Esophagus muscularis mucosa (tissue), 4 donors: ENCODE data around the gene RIPPLY1. TPM values are rescaled to one million over a fixed set of nuclear protein-coding genes. Genes with fewer than 3 reads are reported as not detected.

Experiments
- DNase-seq: peaks from one replicate; pipeline ENCODE4 v3.0.0-alpha.2; 2017; ENCODE audit errors: extremely low spot score
- H3K27ac ChIP-seq, 4 donors: fragments of 200-600 bp; sonication (generic); replicated peaks in 1 of 4; 1 replicate in 3 of 4; 2 replicates in 1 of 4; pipeline ENCODE4 v1.5.1; 2016 to 2019; ENCODE audit warnings: mild to moderate bottlenecking in 1 of 4
- H3K27me3 ChIP-seq, 4 donors: fragments of 200-600 bp; sonication (generic); one replicate each; pipeline versions ENCODE4 v1.5.1 to v1.6.0; 2016 to 2019
- H3K36me3 ChIP-seq, 4 donors: fragments of 200-600 bp; sonication (generic); one replicate each; pipeline ENCODE4 v1.5.1; 2016 to 2019
- H3K4me1 ChIP-seq, 4 donors: fragments of 200-600 bp; sonication (generic); one replicate each; pipeline ENCODE4 v1.5.1; 2016 to 2019
- H3K4me3 ChIP-seq, 4 donors: fragments of 200-600 bp; sonication (generic); 1 replicate in 2 of 4; 2 replicates in 2 of 4; pipeline ENCODE4 v1.5.1; 2016 to 2019; ENCODE audit warnings: mild to moderate bottlenecking in 4 of 4, moderate library complexity in 1 of 4
- H3K9me3 ChIP-seq, 4 donors: fragments of 200-600 bp; sonication (generic); 1 replicate in 3 of 4; 2 replicates in 1 of 4; pipeline ENCODE4 v1.5.1; 2016 to 2019
- EP300 ChIP-seq: sonication (generic); formaldehyde crosslinking; IDR thresholded peaks from one replicate; pipeline ENCODE4 v1.6.1; 2017; ENCODE audit warnings: antibody characterized with exemption
- POLR2A ChIP-seq: fragments of 450-650 bp; IDR thresholded peaks from one replicate; pipeline ENCODE4 v1.6.1; 2017; ENCODE audit warnings: antibody characterized with exemption, moderate library complexity, mild to moderate bottlenecking, low read depth
- POLR2AphosphoS5 ChIP-seq, 2 donors: sonication (generic); formaldehyde crosslinking; IDR thresholded peaks; one replicate each; pipeline ENCODE4 v1.6.1; 2017; ENCODE audit warnings: antibody characterized with exemption in 2 of 2
- WGBS: methylation state at CpG from one replicate; pipeline ENCODE4 v1.1.5; 2018; 5-methylcytosine and 5-hydroxymethylcytosine counted together
- intact Hi-C: fragments of 100-400 bp; cut with DNase I; formaldehyde crosslinking; loops from one replicate; pipeline ENCODE4 v1.15.1; 2023
- total RNA-seq, 4 donors: library from RNA; depleted of rRNA; stranded (reverse); fragments of >200 nt; gene quantifications; one replicate each; pipeline versions ENCODE4 v1.1.0 to v1.2.1, GENCODE V29; 2016
- TF ChIP-seq, protein P1 (sequence below), 3 experiments: fragments of 200-600 bp in 2 of 3; fragments of 450-650 bp in 1 of 3; sonication (generic) in 2 of 3; IDR thresholded peaks; one replicate each; pipeline ENCODE4 v1.5.1; 2017 to 2019; ENCODE audit warnings: antibody characterized with exemption in 3 of 3, mild to moderate bottlenecking in 2 of 3, moderate library complexity in 1 of 3

RIPPLY1 gene
- total RNA-seq, 4 donors from 2014 or later, result not detected

DNA sequence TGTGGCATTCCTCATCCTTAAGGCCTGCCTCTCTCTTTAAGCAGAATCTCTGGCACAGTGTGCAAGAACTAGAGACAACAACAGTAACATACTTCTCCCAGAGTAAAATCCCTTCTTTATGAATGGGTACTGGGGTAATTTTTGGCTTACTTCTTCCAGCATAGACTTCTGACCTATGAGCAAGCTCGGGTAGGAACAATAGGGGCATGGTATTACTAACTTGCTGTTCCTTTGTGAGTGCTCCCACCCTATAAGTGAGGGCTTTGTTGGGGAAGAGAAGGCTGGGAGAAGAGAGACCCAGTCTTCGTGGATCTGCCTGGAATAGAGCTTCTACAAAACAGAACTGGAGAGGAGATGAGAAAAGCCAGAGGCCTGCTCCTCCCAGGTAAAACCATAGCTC lies 47.2 kb upstream of the RIPPLY1 start:
- DNase-seq, result no peak
- 60% methylated on average over 2 of the region's 2 CpGs for WGBS
- peaks cover 0 to 5% (median 0%) of the 10 kb centered on the region in 4 donors for H3K27me3 ChIP-seq
- intact Hi-C loops, result loop anchor here (5.0 kb wide), 1 partner anchor 58 kb away; no protein-coding TSS in a partner anchor
- no peaks in the 10 kb centered on the region for H3K4me1 ChIP-seq
- TF ChIP-seq POLR2AphosphoS5 (IDR thresholded peaks at IDR 0.05) (no peak), EP300 (no peak), POLR2A (no peak)
- TF ChIP-seq, protein P1, sequence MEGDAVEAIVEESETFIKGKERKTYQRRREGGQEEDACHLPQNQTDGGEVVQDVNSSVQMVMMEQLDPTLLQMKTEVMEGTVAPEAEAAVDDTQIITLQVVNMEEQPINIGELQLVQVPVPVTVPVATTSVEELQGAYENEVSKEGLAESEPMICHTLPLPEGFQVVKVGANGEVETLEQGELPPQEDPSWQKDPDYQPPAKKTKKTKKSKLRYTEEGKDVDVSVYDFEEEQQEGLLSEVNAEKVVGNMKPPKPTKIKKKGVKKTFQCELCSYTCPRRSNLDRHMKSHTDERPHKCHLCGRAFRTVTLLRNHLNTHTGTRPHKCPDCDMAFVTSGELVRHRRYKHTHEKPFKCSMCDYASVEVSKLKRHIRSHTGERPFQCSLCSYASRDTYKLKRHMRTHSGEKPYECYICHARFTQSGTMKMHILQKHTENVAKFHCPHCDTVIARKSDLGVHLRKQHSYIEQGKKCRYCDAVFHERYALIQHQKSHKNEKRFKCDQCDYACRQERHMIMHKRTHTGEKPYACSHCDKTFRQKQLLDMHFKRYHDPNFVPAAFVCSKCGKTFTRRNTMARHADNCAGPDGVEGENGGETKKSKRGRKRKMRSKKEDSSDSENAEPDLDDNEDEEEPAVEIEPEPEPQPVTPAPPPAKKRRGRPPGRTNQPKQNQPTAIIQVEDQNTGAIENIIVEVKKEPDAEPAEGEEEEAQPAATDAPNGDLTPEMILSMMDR (IDR thresholded peaks at IDR 0.05), result no peak
- peaks cover 0 to 6% (median 0%) of the 10 kb centered on the region in 4 donors for H3K36me3 ChIP-seq
- no peaks in the 10 kb centered on the region for H3K9me3 ChIP-seq
- no peak overlapping the region for H3K4me3 ChIP-seq
- H3K27ac ChIP-seq, result no peak overlapping the region

DNA sequence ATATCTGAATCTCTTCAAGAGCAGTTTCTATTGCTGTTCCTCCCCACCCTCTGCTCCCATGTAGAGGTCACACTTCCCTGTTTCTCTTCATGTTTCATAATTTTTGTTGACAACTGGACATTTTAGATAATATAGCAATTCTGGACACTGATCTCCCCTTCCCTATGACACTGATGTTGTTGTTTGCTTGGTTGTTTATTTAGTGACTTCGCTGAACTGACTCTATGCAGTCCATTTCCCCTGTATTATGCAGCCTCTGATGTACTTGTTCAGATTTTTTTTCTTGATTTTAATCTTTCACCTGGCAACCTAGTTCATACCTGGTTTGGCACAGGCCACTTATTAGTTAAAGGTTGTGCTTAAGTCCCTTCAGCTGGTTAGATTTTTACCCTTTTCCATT lies 46.2 kb upstream of the RIPPLY1 start:
- Histone ChIP-seq H3K9me3 (no peaks in the 10 kb centered on the region), H3K27me3 (peaks cover 0 to 5% (median 0%) of the 10 kb centered on the region in 4 donors), H3K36me3 (peaks cover 0 to 6% (median 0%) of the 10 kb centered on the region in 4 donors), H3K4me3 (no peak overlapping the region), H3K27ac (no peak overlapping the region), H3K4me1 (no peaks in the 10 kb centered on the region)
- WGBS, result 70% methylated on average over 1 of the region's 1 CpG
- no peak for TF ChIP-seq POLR2AphosphoS5 (IDR thresholded peaks at IDR 0.05)
- no peak for TF ChIP-seq EP300
- no peak for TF ChIP-seq POLR2A
- TF ChIP-seq, protein P1 (IDR thresholded peaks at IDR 0.05), result no peak
- intact Hi-C loops, result no loop called here
- DNase-seq, result no peak

GRCh38 chrX:106948641-106949040 lies 45.5 kb upstream of the RIPPLY1 start:
- no peak overlapping the region for H3K4me3 ChIP-seq
- WGBS, result 73% methylated on average over 3 of the region's 3 CpGs
- intact Hi-C loops, result no loop called here

GRCh38 chrX:106946464-106946863 lies 43.3 kb upstream of the RIPPLY1 start:
- peaks cover 0 to 5% (median 0%) of the 10 kb centered on the region in 4 donors for H3K27me3 ChIP-seq
- H3K4me1 ChIP-seq, result no peaks in the 10 kb centered on the region
- H3K27ac ChIP-seq, result no peak overlapping the region
- TF ChIP-seq EP300, result no peak
- TF ChIP-seq, protein P1 (IDR thresholded peaks at IDR 0.05), result no peak
- no peak for TF ChIP-seq POLR2AphosphoS5 (IDR thresholded peaks at IDR 0.05)
- no peak for TF ChIP-seq POLR2A
- H3K4me3 ChIP-seq, result no peak overlapping the region
- WGBS, result 91% methylated on average over 3 of the region's 3 CpGs
- DNase-seq, result no peak
- intact Hi-C loops, result no loop called here
- no peaks in the 10 kb centered on the region for H3K9me3 ChIP-seq
- H3K36me3 ChIP-seq, result peaks cover 0 to 17% (median 14%) of the 10 kb centered on the region in 4 donors

More at GRCh38 chrX:106948641-106949040, 45.5 kb upstream of the RIPPLY1 start:
- no peak for TF ChIP-seq POLR2A
- TF ChIP-seq POLR2AphosphoS5 (IDR thresholded peaks at IDR 0.05), result no peak
- no peak for TF ChIP-seq EP300
- TF ChIP-seq, protein P1 (IDR thresholded peaks at IDR 0.05), result no peak
- no peak overlapping the region for H3K27ac ChIP-seq
- peaks cover 0 to under 1% (median 0%) of the 10 kb centered on the region in 4 donors for H3K36me3 ChIP-seq
- H3K4me1 ChIP-seq, result no peaks in the 10 kb centered on the region
- DNase-seq, result no peak
- H3K9me3 ChIP-seq, result no peaks in the 10 kb centered on the region
- peaks cover 0 to 5% (median 0%) of the 10 kb centered on the region in 4 donors for H3K27me3 ChIP-seq

- TF ChIP-seq, protein P1 (IDR thresholded peaks at IDR 0.05), result no peak
- TF ChIP-seq POLR2A (no peak), POLR2AphosphoS5 (IDR thresholded peaks at IDR 0.05) (no peak), EP300 (no peak)
- Histone ChIP-seq H3K36me3 (peaks cover 0 to 26% (median 22%) of the 10 kb centered on the region in 4 donors), H3K27me3 (no peaks in the 10 kb centered on the region), H3K27ac (no peak overlapping the region), H3K9me3 (no peaks in the 10 kb centered on the region), H3K4me1 (no peaks in the 10 kb centered on the region), H3K4me3 (no peak overlapping the region)
- intact Hi-C loops, result no loop called here
- DNase-seq, result no peak
- 71% methylated on average over 1 of the region's 1 CpG for WGBS
Observed at GRCh38 chrX:106940068-106940467, 36.9 kb upstream of the RIPPLY1 start.
